Karpas-422 (cell line): ENCODE measurements around the gene BTF3. TPM values are rescaled to one million over a fixed set of nuclear protein-coding genes. Genes with fewer than 3 reads are reported as not detected.

Experiments
- DNase-seq: peaks from one replicate; pipeline ENCODE4 v3.0.0-alpha.2; 2015
- H2AFZ ChIP-seq: fragments of 200-600 bp; sonication (generic); 2 replicates; pipeline ENCODE4 v1.6.1; 2014; ENCODE audit warnings: antibody characterized with exemption, low read length, mixed read lengths
- H3K27ac ChIP-seq: fragments of 200-600 bp; sonication (generic); 2 replicates; pipeline ENCODE4 v1.5.1; 2014; ENCODE audit warnings: mild to moderate bottlenecking, low read length, moderate library complexity
- H3K27me3 ChIP-seq: fragments of 200-600 bp; sonication (generic); 2 replicates; pipeline ENCODE4 v1.6.1; 2014; ENCODE audit warnings: low read length, mixed read lengths
- H3K36me3 ChIP-seq: fragments of 200-600 bp; sonication (generic); 2 replicates; pipeline ENCODE4 v1.6.1; 2014; ENCODE audit warnings: low read length, mixed read lengths; ENCODE audit not compliant: insufficient read depth
- H3K4me1 ChIP-seq: fragments of 200-600 bp; sonication (generic); 2 replicates; pipeline ENCODE4 v1.6.1; 2014; ENCODE audit warnings: mild to moderate bottlenecking, low read length, mixed read lengths
- H3K4me2 ChIP-seq: fragments of 200-600 bp; sonication (generic); 2 replicates; pipeline ENCODE4 v1.6.1; 2014; ENCODE audit warnings: low read length, low read depth, mild to moderate bottlenecking; ENCODE audit not compliant: poor library complexity, severe bottlenecking
- H3K4me3 ChIP-seq: fragments of 200-600 bp; sonication (generic); 2 replicates; pipeline ENCODE4 v1.5.1; 2014; ENCODE audit warnings: mild to moderate bottlenecking, antibody characterized with exemption, low read length, mixed read lengths
- H3K79me2 ChIP-seq: fragments of 200-600 bp; sonication (generic); 2 replicates; pipeline ENCODE4 v1.6.1; 2014; ENCODE audit warnings: mild to moderate bottlenecking, low read length, mixed read lengths
- H3K9ac ChIP-seq: fragments of 200-600 bp; sonication (generic); 2 replicates; pipeline ENCODE4 v1.6.0; 2014; ENCODE audit warnings: low read length
- H3K9me2 ChIP-seq: fragments of 200-600 bp; sonication (generic), shearing (Covaris generic); replicated peaks from 2 replicates; pipeline ENCODE4 v1.6.0; 2014; ENCODE audit warnings: mild to moderate bottlenecking, low read length, moderate library complexity; ENCODE audit not compliant: insufficient read depth
- H3K9me3 ChIP-seq: fragments of 300-700, 200-600 bp; sonication (generic); 2 replicates; pipeline ENCODE4 v1.6.1; 2014; ENCODE audit warnings: low read length, mixed read lengths
- H4K20me1 ChIP-seq: fragments of 200-600 bp; sonication (generic); 2 replicates; pipeline ENCODE4 v1.6.1; 2014; ENCODE audit warnings: mild to moderate bottlenecking, antibody characterized with exemption, low read length, low read depth; ENCODE audit not compliant: insufficient read depth
- total RNA-seq: library from RNA; depleted of rRNA; stranded (reverse); fragments of >200 nt; shearing (Covaris generic); gene quantifications from 2 replicates; pipeline ENCODE4 v1.2.3, GENCODE V29; 2014; ENCODE audit warnings: low replicate concordance; rRNA removed

The BTF3 gene
- 435 and 600 TPM in 2 replicates for total RNA-seq

GRCh38 chr5:73498057-73498992 is at the start of gene BTF3:
Gene BTF3, plus strand, starts transcription at chr5:73498442. Its CDS starts 226 bp downstream, at chr5:73498668.
- peak within 1 kb of the TSS; percentile 97 for H3K9ac ChIP-seq
- no peaks in the 10 kb centered on the region for H3K9me3 ChIP-seq
- H4K20me1 ChIP-seq, result peaks cover 39% of the 10 kb centered on the region
- H3K9me2 ChIP-seq, result no peaks in the 10 kb centered on the region
- H3K27ac ChIP-seq, result peak within 1 kb of the TSS; percentile 58
- H2AFZ ChIP-seq, result peak within 1 kb of the TSS; percentile 16
- peaks cover 28% of the 10 kb centered on the region for H3K4me1 ChIP-seq
- H3K4me2 ChIP-seq, result peak within 1 kb of the TSS; percentile 88
- H3K36me3 ChIP-seq, result peaks cover 32% of the 10 kb centered on the region; the same call in 1 of the 2 replicates
- H3K79me2 ChIP-seq, result peaks cover 40% of the 10 kb centered on the region
- peak; percentile 98 for DNase-seq
- no peaks in the 10 kb centered on the region for H3K27me3 ChIP-seq
- peak within 1 kb of the TSS; percentile 93 for H3K4me3 ChIP-seq

GRCh38 chr5:73448463-73449136 is 49.6 kb upstream of the BTF3 start, which contains the start of gene FOXD1:
Gene FOXD1, minus strand, starts transcription at chr5:73448777. Its CDS starts 415 bp downstream, at chr5:73448362.
- peak within 1 kb of the TSS; percentile 88 for H3K4me2 ChIP-seq
- peak within 1 kb of the TSS; percentile 67 for H3K9ac ChIP-seq
- no peaks in the 10 kb centered on the region; the same call in 1 of the 2 replicates for H3K27me3 ChIP-seq
- peak within 1 kb of the TSS; percentile 84 for H2AFZ ChIP-seq
- no peaks in the 10 kb centered on the region for H3K9me3 ChIP-seq
- peaks cover 18% of the 10 kb centered on the region for H3K4me1 ChIP-seq
- no peaks in the 10 kb centered on the region for H3K9me2 ChIP-seq
- no peak within 1 kb of the TSS for H3K27ac ChIP-seq
- H3K4me3 ChIP-seq, result peak within 1 kb of the TSS; percentile 70
- H3K79me2 ChIP-seq, result no peaks in the 10 kb centered on the region
- H3K36me3 ChIP-seq, result no peaks in the 10 kb centered on the region
- DNase-seq, result peak; percentile 79
- H4K20me1 ChIP-seq, result no peaks in the 10 kb centered on the region; the same call in 1 of the 2 replicates

- Histone ChIP-seq H3K4me2 (no peak overlapping the region), H3K4me1 (peaks cover 18% of the 10 kb centered on the region), H4K20me1 (no peaks in the 10 kb centered on the region; the same call in 1 of the 2 replicates), H3K9ac (no peak overlapping the region), H3K4me3 (no peak overlapping the region), H3K27ac (no peak overlapping the region), H3K27me3 (no peaks in the 10 kb centered on the region; the same call in 1 of the 2 replicates), H3K9me3 (no peaks in the 10 kb centered on the region), H2AFZ (no peak overlapping the region), H3K36me3 (no peaks in the 10 kb centered on the region), H3K79me2 (no peaks in the 10 kb centered on the region), H3K9me2 (no peaks in the 10 kb centered on the region)
- no peak for DNase-seq
Observed at GRCh38 chr5:73450137-73450536, 48.1 kb upstream of the BTF3 start.

- Histone ChIP-seq H3K4me3 (no peak overlapping the region), H3K4me1 (peaks cover 16% of the 10 kb centered on the region), H4K20me1 (no peaks in the 10 kb centered on the region; the same call in 1 of the 2 replicates), H2AFZ (no peak overlapping the region), H3K36me3 (no peaks in the 10 kb centered on the region), H3K9ac (no peak overlapping the region), H3K27ac (no peak overlapping the region), H3K4me2 (no peak overlapping the region), H3K9me3 (no peaks in the 10 kb centered on the region), H3K79me2 (no peaks in the 10 kb centered on the region), H3K27me3 (no peaks in the 10 kb centered on the region; the same call in 1 of the 2 replicates), H3K9me2 (no peaks in the 10 kb centered on the region)
- no peak for DNase-seq
Observed at GRCh38 chr5:73450672-73451223, 47.5 kb upstream of the BTF3 start.

GRCh38 chr5:73451224-73452130 is 46.8 kb upstream of the BTF3 start:
- H3K36me3 ChIP-seq, result no peaks in the 10 kb centered on the region
- no peak for DNase-seq

GRCh38 chr5:73452215-73452614 is 46.0 kb upstream of the BTF3 start:
- H3K27ac ChIP-seq, result no peak overlapping the region
- no peaks in the 10 kb centered on the region; the same call in 1 of the 2 replicates for H4K20me1 ChIP-seq
- H3K9ac ChIP-seq, result no peak overlapping the region
- H3K4me2 ChIP-seq, result no peak overlapping the region
- no peak for DNase-seq
- no peak overlapping the region for H2AFZ ChIP-seq
- H3K79me2 ChIP-seq, result no peaks in the 10 kb centered on the region
- no peak overlapping the region for H3K4me3 ChIP-seq
- H3K9me2 ChIP-seq, result no peaks in the 10 kb centered on the region
- H3K4me1 ChIP-seq, result peaks cover 12% of the 10 kb centered on the region
- H3K36me3 ChIP-seq, result no peaks in the 10 kb centered on the region
- no peaks in the 10 kb centered on the region for H3K9me3 ChIP-seq
- no peaks in the 10 kb centered on the region; the same call in 1 of the 2 replicates for H3K27me3 ChIP-seq

More at GRCh38 chr5:73451224-73452130, 46.8 kb upstream of the BTF3 start:
- Histone ChIP-seq H3K27ac (no peak overlapping the region), H3K9ac (no peak overlapping the region), H3K4me1 (peaks cover 12% of the 10 kb centered on the region), H3K27me3 (no peaks in the 10 kb centered on the region; the same call in 1 of the 2 replicates), H2AFZ (no peak overlapping the region), H4K20me1 (no peaks in the 10 kb centered on the region; the same call in 1 of the 2 replicates), H3K4me3 (no peak overlapping the region), H3K9me3 (no peaks in the 10 kb centered on the region), H3K9me2 (no peaks in the 10 kb centered on the region), H3K79me2 (no peaks in the 10 kb centered on the region), H3K4me2 (no peak overlapping the region)

DNA sequence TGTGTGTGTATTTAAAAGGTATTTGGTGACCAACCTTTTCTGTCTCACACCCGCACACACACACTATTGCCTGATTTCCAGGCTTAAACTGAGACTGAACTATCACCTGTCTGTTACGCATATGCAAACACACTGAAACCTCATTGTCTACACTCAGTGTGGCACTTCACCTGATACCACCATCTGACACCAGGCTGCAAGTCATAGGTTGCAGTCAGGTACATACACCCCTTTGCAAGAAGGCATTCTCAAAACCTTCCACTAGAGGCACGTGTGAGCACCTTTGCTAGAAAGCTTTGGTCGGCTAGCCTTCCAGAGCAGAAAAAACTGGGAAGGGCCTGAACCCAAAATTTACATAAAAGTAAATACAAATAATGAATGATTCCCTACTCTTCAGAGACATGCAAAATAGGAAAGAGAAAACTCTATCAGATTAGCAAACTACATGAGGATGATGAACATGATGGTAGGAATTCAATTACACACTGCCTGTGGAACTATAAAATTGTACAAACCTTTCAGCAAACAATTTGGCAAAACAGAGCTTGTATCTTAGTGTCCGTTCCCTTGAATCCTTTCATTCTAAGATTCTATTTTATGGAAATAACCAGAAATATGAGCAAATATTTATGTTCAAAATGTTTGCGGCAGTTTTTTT is 43.7 kb upstream of the BTF3 start:
- no peak overlapping the region for H3K4me2 ChIP-seq
- H3K27ac ChIP-seq, result no peak overlapping the region
- peaks cover 1% of the 10 kb centered on the region; the same call in 1 of the 2 replicates for H3K4me1 ChIP-seq
- no peaks in the 10 kb centered on the region for H3K36me3 ChIP-seq
- no peaks in the 10 kb centered on the region for H3K79me2 ChIP-seq
- H4K20me1 ChIP-seq, result no peaks in the 10 kb centered on the region; the same call in 1 of the 2 replicates
- no peaks in the 10 kb centered on the region for H3K9me3 ChIP-seq
- no peaks in the 10 kb centered on the region for H3K9me2 ChIP-seq
- H2AFZ ChIP-seq, result no peak overlapping the region
- peak; percentile 75 for DNase-seq
- H3K4me3 ChIP-seq, result no peak overlapping the region
- H3K27me3 ChIP-seq, result no peaks in the 10 kb centered on the region
- no peak overlapping the region for H3K9ac ChIP-seq
